HepG2 (cell line): Measurements from ENCODE around the gene DNAAF1. TPM values are rescaled to one million over a fixed set of nuclear protein-coding genes. Genes with fewer than 3 reads are reported as not detected.

Source experiments
- BRCA1 ChIP-seq: sonication (generic); formaldehyde crosslinking; IDR thresholded peaks from 2 replicates; pipeline ENCODE4 v1.4.0; 2020; ENCODE audit warnings: missing genetic modification reagents
- BRD4 ChIP-seq: sonication (generic); formaldehyde crosslinking; IDR thresholded peaks from 2 replicates; pipeline ENCODE4 v1.4.0; 2020; ENCODE audit warnings: missing genetic modification reagents
- CHD2 ChIP-seq: IDR thresholded peaks from 2 replicates; pipeline ENCODE4 v1.6.1; 2011; ENCODE audit warnings: low read depth, low read length, improper control_type of control experiment
- CREB1 ChIP-seq, 2 experiments: fragments of 450-650 bp in 1 of 2; IDR thresholded peaks; 2 replicates each; pipeline ENCODE4 v1.6.1; 2016 to 2017; ENCODE audit warnings: control low read depth in 1 of 2, mild to moderate bottlenecking in 1 of 2, missing compliant biosample characterization in 1 of 2, missing genetic modification characterization in 1 of 2
- HDAC2 ChIP-seq: sonication (generic); formaldehyde crosslinking; IDR thresholded peaks from 2 replicates; pipeline ENCODE4 v1.4.0; 2020; ENCODE audit warnings: missing genetic modification reagents
- HDAC6 ChIP-seq: fragments of 200-600 bp; sonication (generic); IDR thresholded peaks from 2 replicates; pipeline ENCODE4 v1.7.0; 2017; ENCODE audit warnings: mild to moderate bottlenecking, antibody characterized with exemption, low read length, low read depth
- KDM3A ChIP-seq: IDR thresholded peaks from 2 replicates; pipeline ENCODE4 v1.6.1; 2018; ENCODE audit warnings: low read depth, missing compliant biosample characterization
- KDM4B ChIP-seq: sonication (generic); formaldehyde crosslinking; IDR thresholded peaks from 2 replicates; pipeline ENCODE4 v1.4.0; 2020; ENCODE audit warnings: missing genetic modification reagents
- KLF13 ChIP-seq: sonication (generic); formaldehyde crosslinking; IDR thresholded peaks from 2 replicates; pipeline ENCODE4 v1.4.0; 2020; ENCODE audit warnings: mild to moderate bottlenecking, missing genetic modification reagents
- MZF1 ChIP-seq: sonication (generic); formaldehyde crosslinking; IDR thresholded peaks from 2 replicates; pipeline ENCODE4 v1.8.1; 2023; ENCODE audit warnings: mild to moderate bottlenecking, missing genetic modification reagents, borderline replicate concordance
- PLSCR1 ChIP-seq: sonication (generic); formaldehyde crosslinking; IDR thresholded peaks from 2 replicates; pipeline ENCODE4 v1.5.0; 2020; ENCODE audit warnings: missing genetic modification reagents, mild to moderate bottlenecking, borderline replicate concordance
- SRSF1 ChIP-seq: fragments of 200-400 bp; formaldehyde crosslinking; optimal IDR thresholded peaks from 2 replicates; pipeline ENCODE3; 2017; ENCODE audit warnings: mild to moderate bottlenecking, low read depth, low read length, moderate library complexity
- ZNF230 ChIP-seq: sonication (generic); formaldehyde crosslinking; IDR thresholded peaks from 2 replicates; pipeline ENCODE4 v1.4.0; 2020; ENCODE audit warnings: mild to moderate bottlenecking, missing genetic modification reagents
- ZNF567 ChIP-seq: sonication (generic); formaldehyde crosslinking; IDR thresholded peaks from 2 replicates; pipeline ENCODE4 v1.8.1; 2023; ENCODE audit warnings: mild to moderate bottlenecking, missing genetic modification reagents, borderline replicate concordance
- ZNF629 ChIP-seq: sonication (generic); formaldehyde crosslinking; conservative IDR thresholded peaks from 2 replicates; pipeline ENCODE4 v1.5.0; 2020; ENCODE audit warnings: missing genetic modification reagents
- ZNF724P ChIP-seq: sonication (generic); formaldehyde crosslinking; IDR thresholded peaks from 2 replicates; pipeline ENCODE4 v1.8.0; 2022; ENCODE audit warnings: missing genetic modification reagents, borderline replicate concordance
- ZNF878 ChIP-seq: sonication (generic); formaldehyde crosslinking; IDR thresholded peaks from 2 replicates; pipeline ENCODE4 v1.8.1; 2023; ENCODE audit warnings: mild to moderate bottlenecking, missing genetic modification reagents, moderate library complexity
- polyA plus RNA-seq, 8 experiments: library from polyadenylated mRNA; depleted of rRNA in 3 of 8; stranded (reverse) in 7 of 8; unstranded in 1 of 8; fragments of >200 nt; fragmentation: Illumina TruSeq in 4 of 8; extraction: Trizol in 4 of 8; gene quantifications; 2 replicates each; pipeline versions ENCODE4 v1.2.1 to v1.2.3, GENCODE V29; 2011 to 2016; ENCODE audit warnings: low read depth in 4 of 8, missing spikeins in 1 of 8, mixed read lengths in 1 of 8; ENCODE audit not compliant: insufficient read depth in 1 of 8
- total RNA-seq, 5 experiments: library from RNA; depleted of rRNA; stranded (reverse); fragments of >200 nt; fragmentation: Illumina TruSeq; extraction: Trizol; gene quantifications; 2 replicates each; pipeline ENCODE4 v1.2.3, GENCODE V29; 2016; ENCODE audit warnings: low read depth in 1 of 5
- TF ChIP-seq, protein P1 (sequence below): sonication (generic); formaldehyde crosslinking; IDR thresholded peaks from 2 replicates; pipeline ENCODE4 v1.4.0; 2020; ENCODE audit warnings: missing genetic modification reagents, mild to moderate bottlenecking, borderline replicate concordance
- TF ChIP-seq, protein P2 (sequence below): IDR thresholded peaks from 2 replicates; pipeline ENCODE4 v1.6.1; 2016; ENCODE audit warnings: low read depth, missing genetic modification reagents, missing compliant biosample characterization

Gene DNAAF1
- total and polyA plus RNA-seq, 2 of the 13 experiments (the other 11 are each of a cell fraction or from before 2014, with no cell fraction given) = 0.04 TPM; not detected in 1

- TF ChIP-seq BRCA1 = no peak
- no peak for TF ChIP-seq CREB1 (IDR thresholded peaks at IDR 0.05)
- peak; percentile 78 for TF ChIP-seq CREB1 (CRISPR knock-in tag; IDR thresholded peaks at IDR 0.05)
- TF ChIP-seq SRSF1 = no peak
- TF ChIP-seq KLF13 (CRISPR knock-in tag) = no peak
- TF ChIP-seq ZNF629 (CRISPR knock-in tag) = peak; percentile 98
- no peak for TF ChIP-seq HDAC6
- no peak for TF ChIP-seq BRD4 (CRISPR knock-in tag)
- no peak for TF ChIP-seq CHD2
- TF ChIP-seq PLSCR1 (CRISPR knock-in tag) = no peak
- no peak for TF ChIP-seq ZNF230 (CRISPR knock-in tag)
- no peak for TF ChIP-seq ZNF878 (CRISPR knock-in tag)
- peak; percentile 97 for TF ChIP-seq HDAC2 (CRISPR knock-in tag)
- TF ChIP-seq ZNF567 = no peak
- TF ChIP-seq MZF1 (CRISPR knock-in tag) = no peak
- TF ChIP-seq ZNF724P (CRISPR knock-in tag) = no peak
- TF ChIP-seq KDM3A (CRISPR knock-in tag) = 0 out of 2 replicates have a peak, but pooled peaks have one; percentile 46
- TF ChIP-seq, protein P1, sequence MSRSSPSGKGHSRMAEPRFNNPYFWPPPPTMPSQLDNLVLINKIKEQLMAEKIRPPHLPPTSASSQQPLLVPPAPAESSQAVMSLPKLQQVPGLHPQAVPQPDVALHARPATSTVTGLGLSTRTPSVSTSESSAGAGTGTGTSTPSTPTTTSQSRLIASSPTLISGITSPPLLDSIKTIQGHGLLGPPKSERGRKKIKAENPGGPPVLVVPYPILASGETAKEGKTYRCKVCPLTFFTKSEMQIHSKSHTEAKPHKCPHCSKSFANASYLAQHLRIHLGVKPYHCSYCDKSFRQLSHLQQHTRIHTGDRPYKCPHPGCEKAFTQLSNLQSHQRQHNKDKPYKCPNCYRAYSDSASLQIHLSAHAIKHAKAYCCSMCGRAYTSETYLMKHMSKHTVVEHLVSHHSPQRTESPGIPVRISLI (CRISPR knock-in tag) = no peak
- TF ChIP-seq, protein P2, sequence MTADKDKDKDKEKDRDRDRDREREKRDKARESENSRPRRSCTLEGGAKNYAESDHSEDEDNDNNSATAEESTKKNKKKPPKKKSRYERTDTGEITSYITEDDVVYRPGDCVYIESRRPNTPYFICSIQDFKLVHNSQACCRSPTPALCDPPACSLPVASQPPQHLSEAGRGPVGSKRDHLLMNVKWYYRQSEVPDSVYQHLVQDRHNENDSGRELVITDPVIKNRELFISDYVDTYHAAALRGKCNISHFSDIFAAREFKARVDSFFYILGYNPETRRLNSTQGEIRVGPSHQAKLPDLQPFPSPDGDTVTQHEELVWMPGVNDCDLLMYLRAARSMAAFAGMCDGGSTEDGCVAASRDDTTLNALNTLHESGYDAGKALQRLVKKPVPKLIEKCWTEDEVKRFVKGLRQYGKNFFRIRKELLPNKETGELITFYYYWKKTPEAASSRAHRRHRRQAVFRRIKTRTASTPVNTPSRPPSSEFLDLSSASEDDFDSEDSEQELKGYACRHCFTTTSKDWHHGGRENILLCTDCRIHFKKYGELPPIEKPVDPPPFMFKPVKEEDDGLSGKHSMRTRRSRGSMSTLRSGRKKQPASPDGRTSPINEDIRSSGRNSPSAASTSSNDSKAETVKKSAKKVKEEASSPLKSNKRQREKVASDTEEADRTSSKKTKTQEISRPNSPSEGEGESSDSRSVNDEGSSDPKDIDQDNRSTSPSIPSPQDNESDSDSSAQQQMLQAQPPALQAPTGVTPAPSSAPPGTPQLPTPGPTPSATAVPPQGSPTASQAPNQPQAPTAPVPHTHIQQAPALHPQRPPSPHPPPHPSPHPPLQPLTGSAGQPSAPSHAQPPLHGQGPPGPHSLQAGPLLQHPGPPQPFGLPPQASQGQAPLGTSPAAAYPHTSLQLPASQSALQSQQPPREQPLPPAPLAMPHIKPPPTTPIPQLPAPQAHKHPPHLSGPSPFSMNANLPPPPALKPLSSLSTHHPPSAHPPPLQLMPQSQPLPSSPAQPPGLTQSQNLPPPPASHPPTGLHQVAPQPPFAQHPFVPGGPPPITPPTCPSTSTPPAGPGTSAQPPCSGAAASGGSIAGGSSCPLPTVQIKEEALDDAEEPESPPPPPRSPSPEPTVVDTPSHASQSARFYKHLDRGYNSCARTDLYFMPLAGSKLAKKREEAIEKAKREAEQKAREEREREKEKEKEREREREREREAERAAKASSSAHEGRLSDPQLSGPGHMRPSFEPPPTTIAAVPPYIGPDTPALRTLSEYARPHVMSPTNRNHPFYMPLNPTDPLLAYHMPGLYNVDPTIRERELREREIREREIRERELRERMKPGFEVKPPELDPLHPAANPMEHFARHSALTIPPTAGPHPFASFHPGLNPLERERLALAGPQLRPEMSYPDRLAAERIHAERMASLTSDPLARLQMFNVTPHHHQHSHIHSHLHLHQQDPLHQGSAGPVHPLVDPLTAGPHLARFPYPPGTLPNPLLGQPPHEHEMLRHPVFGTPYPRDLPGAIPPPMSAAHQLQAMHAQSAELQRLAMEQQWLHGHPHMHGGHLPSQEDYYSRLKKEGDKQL (CRISPR knock-in tag) = peak; percentile 93
- no peak for TF ChIP-seq KDM4B (CRISPR knock-in tag)
Measured at GRCh38 chr16:84096447-84097005, 48.6 kb upstream of the DNAAF1 start (continued).
